Brain pericyte (primary cell): ENCODE results near the gene CRIM1.

Experiments used
- DNase-seq: peaks from one replicate; pipeline ENCODE4 v3.0.0-alpha.2; 2012; ENCODE audit warnings: low read depth, low spot score

The CRIM1 gene

DNA sequence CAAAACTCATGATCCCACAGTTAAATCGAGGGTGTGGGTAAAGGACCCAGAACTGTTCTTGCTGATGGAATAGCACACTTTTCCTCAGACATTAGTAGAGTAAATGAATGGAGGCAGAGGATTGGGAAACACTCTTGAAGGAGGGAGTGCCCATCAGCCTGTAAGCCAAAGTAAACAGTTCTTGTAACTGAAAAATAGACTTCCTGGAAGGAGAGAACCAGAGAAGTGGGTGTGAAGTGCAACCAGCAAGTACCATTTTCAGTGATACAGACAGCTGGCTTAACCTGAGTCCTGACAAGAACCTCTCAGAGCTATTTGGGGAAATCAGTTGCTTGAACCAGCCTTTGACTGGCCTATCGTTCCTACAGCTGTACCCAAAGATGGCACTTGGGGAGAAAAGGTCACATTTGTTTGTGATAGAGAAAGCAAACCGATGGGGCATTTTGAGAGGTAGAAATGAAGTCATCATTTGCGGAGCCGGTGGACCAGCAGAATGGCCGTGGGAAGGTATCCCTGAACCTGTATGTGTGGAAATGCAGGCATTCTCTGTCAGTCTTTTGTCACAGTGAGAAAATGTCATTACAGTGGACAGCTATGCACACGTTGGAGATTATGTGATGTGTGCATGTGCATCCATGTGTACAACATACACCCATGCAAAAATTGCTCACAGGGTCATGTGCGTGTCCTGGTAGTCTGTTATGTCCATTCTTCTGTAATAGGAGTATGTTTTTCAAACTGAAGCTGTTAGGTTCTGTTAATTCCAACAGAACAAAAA, 17.8 kb downstream of the CRIM1 start:
- no peak for DNase-seq

DNA sequence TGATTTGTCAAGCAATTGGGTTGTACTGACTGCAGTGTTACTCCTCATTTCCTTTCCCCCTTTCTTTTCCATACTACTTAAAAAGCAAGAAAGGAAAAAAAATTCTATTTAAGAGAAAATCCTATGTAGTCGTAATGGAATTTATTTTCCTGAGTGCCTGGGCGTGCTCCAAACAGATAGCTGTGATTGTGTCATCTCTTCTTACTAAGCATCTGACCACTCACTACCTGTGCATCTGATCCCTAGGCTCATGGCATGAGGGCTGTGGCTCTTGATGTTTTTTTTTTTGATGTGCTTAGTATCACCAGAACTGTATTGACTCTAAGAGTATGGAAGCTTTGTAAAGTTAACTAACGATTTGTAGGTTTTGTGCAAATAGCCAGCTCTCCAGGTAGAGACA, 19.0 kb downstream of the CRIM1 start:
- no peak for DNase-seq

DNA sequence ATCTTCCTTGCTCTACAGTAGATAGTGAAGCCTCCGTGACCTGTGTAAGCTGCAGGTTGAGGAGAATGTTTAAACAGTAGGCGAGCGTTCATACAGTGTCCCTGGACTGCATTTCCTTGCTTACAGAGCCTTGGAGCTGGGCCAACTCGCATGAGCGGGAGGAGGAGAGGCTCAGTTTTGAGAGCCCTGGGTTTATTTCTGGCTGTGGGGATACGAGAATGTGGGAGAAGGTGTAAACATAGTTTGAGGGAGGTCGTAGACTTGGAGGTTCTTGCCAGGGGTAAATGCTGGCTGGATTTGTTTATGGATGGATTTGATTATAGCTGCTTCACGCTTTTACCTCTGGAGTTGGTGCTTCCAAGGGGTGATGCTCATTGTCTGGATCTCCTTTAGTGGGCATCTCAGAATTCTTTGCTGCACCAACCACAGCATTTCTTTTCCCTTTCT, 20.8 kb downstream of the CRIM1 start:
- DNase-seq = no peak

DNA sequence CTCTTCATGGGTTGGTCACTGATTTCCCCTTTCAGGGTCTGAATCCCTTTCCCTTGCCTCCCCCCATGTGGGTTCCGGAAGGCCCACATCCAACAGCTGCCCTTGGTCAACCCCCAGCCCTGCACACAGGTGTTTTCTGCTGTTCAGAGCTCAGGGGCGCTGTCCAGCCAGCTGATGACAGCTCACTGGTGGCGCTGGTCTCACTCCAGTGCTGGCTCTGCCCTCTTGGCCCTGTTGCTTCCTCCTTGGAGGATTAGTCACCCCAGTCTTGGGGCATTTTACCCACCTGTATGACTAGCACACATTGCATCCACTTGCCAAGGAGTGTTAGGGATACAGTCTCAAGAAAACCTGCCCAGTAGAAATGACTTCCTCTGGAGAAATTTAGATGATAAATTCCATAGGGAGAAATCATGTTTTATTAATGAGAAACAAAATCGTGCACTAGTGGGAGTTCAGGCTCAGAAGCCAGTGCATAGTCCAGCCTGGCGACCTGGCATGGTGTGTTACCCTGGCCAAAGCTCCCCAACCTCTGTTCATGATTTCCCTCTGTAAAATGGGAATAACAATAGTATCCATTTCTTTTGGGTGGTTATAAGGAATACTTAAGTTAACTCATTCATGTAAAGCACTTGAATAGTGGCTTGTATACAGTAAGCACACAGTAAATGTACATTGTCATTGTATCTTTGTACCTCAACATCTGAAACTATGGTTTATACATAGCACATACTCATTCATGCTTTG, 21.6 kb downstream of the CRIM1 start:
- no peak for DNase-seq

DNA sequence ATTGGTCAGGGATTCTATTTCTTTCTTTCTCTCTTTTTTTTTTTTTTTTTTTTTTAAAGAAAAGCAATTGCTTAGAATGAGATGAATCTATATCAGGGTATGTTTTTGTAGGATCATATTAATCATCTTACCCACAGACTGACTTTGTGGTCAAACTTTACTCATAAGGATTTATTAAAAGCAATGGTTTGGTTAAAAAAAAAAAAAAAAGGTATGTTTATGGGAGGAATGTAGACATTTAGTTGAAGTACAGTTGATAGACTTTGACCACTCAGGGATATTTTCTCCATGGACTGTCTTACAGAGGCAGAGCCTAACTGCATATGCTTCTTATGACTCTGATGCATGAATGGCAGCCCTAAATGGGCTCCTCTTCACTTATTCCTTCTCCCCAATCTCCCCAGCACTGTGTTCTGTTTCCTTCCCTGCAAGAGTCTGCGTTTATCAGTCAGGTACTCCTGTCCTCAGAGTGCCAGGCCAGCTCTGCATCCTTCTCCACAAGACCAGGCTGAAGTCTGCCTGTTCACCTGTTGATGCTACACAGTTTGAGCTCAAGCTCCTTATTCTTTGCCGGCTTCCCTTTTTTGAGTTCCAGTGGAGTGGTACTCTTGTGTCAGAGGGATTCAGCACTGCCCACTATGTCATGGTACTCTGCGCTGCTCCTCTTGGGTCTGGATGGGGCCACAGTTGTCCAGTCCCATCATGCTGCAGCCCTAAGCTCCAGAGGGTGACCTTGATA, 24.3 kb downstream of the CRIM1 start:
- DNase-seq = no peak

DNA sequence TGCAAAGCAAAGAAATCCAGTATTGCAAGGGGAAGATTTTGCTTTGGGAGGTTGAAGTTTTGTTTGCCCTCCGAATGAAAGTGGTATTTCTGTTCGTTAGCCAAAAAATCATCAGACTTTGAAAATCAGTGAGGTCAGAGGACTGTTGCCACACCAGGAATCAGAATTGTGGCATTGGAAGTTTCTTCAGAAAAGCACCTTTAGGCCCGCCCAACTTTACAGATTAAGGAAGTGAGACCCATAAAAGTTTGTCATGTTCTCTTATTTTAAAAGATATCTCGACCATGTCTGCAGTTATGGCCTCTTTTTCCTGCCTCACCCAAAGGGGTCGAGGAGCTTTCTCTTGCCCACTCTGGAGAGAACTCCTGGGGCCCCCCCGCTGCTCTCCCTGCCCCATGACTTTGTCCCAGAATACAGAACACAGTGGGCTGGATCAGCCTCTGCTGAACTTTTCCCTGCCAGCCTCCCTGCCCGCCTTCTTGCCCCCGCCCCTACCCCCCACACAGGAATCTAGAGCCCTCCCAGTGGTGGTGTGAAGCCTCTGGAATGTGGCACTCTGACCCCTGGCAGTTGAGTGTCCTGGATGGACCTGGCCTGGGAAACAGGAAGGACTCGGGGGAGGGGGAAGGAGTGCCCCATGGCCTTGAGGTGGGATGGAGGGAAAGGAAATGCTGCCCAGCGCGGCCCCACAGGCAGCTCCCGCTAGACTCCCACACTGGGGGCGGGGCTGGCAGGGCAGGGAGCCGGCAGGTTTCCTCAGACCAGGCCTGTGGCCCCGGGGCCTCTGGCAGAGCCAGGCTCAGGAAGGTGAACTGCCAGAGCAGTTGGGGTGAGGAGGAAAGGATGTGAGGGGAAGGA, 25.3 kb downstream of the CRIM1 start:
- DNase-seq = no peak

DNA sequence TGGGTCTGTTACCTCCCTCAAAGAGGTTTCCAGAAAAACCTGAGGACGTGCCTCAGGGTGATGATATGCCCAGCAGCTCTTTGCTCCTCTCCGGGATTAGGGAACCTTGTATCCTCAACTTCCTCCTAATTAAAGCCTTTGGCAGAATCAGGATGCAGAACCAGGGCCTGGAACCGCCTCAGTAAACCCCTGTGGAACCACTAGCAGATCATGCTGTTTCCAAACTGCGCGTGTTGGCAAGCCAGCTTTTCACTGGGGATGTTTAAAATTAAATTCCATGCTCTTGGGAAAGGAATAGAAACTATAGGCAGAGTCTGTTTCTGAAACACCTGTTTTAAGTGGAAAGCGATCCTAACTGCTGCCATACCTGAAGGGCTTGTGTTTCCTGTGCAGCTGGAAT, 26.4 kb downstream of the CRIM1 start:
- no peak for DNase-seq

DNA sequence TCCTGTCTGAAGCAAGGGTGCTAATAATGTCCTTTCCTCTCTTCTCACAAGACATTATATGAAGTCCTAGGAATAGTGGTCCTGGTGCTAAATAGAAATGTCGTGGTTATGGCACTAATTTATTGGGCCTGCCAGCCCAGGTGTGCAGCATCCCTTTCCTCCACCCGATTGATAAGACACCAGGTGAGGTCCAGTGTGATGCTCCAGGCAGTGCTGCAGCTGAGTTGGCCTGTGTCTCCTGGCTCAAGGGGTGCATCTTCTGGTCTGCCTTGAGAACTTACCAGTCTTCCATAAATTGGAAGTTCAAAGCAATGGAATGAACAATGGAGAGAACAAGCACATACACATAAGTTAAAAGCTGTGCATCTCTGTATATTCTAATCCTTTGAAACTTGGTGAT, 26.9 kb downstream of the CRIM1 start:
- DNase-seq = no peak

DNA sequence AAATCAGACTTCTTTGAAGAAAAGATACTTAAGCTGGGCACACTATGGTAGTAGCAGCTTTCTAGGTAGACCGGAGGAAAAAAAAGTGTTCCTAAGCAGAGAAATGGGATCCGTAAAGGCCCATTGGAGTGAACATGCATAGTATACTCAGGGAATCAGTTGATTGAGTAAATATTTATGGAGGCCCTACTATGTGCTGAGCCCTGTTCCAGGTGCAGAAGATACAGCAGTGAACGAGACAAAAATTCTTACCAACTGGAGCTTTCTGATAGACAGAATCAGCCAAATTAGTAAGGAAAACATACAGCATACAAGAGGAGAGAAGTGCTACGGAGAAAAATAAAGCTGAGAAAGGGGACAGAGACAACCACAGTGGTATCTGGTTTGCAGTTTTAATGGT, 28.1 kb downstream of the CRIM1 start:
- no peak for DNase-seq

DNA sequence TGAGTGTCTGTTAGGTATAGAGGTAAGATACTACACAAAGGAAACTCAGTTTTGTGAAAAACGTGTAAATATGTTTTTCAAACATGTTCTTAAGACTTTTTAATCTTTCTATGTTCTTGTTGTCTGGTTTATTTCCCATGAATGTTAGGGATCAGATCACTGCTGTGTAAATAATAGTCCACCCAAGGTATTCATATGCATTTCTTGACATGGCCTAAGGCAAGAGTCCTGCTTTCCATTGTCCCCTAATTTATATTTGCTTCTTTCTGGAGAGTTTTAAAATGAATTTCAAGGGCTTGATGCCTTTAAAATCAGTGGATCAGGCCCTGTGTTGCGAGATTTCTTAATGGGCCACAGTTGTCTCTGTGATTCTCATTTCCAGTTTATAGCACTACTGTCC, 28.9 kb downstream of the CRIM1 start:
- no peak for DNase-seq

DNA sequence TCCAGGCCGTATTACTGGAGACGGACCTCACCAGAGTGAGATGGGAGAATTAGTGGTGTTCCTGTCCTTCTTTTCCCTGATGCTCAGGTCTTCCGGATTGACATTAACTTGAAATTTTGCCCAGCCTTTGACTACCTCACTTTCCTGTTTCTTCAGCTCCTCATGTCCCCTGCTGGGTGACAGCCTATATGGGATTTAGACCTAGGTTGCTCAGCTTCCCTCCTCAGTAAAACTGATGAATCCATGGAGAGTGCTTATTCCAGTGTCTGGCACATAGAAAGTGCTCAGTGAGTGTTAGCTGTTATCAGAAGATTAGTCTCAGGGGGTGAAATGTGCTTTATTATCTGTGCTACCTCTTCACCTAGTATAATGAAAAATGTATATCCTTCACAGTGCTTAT, 30.0 kb downstream of the CRIM1 start:
- no peak for DNase-seq

DNA sequence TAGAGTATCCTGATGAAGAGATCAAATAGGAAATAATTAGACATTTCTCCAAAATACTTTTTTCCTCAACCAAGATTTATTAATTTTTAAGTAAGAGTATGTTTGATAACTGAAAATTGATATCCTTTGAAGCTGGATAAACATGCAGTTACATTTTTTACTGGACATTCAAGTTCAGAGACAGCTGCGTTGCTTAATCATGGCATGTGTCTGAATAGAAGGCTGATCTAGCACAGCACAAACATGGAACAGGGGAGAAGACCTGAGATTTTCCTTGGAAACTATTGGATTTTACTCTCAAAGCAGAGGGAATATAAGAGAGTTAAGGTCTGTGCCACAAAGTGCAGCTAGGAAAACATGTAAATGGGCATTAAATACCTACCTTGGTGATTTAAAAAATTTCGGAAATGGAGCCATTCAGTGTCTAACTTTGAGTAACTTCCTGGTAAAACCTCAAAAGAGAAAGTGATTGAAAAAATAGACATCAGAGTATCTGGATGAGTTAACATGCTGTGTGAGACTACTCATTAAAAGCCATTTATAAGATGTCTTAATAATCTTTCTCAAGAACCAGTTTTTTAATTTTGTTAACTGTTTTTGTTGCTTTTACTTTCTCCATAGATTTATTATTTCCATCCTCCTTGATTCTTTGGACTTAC, 31.8 kb downstream of the CRIM1 start:
- no peak for DNase-seq

DNA sequence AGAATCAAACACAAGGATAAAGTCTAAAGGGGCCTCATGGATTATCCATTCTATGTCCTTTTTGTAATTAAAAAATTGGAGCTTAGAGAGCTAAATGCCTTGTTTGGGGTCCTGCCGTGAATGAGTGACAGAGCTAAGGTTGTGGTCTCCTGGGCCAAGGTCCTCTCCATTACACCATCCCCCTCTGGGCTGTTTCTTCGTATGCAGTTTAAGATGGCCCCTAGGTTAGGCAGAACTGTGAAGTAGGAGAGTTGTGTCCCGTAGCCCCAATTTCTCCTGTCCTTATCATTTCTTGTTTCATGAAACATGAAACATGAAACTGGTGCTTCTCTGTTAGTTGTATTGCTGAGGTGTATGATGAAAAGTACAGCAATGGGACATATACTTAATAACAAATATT, 32.9 kb downstream of the CRIM1 start:
- no peak for DNase-seq

DNA sequence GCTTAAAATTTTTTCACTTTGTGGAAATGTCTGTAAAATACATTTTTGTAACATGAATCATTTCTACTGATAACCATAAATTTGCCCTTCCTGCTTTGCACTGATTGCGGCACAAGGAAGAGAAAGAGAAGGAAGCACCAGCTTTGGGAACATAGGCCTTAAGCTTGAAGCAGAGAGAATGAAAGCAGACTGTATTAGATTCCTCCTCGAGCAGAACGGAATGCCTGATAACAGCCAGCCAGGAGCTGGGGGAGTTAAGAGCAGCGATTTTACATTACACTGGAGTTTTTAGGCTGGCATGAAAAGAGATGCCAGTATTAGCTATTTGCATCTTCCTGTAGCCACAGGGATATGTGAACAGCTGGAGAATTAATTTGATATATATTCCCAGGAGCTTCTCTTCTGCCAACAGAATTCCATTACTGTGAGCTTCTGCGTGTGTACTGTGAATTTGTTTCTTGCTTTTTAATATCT, 33.5 kb downstream of the CRIM1 start:
- no peak for DNase-seq

DNA sequence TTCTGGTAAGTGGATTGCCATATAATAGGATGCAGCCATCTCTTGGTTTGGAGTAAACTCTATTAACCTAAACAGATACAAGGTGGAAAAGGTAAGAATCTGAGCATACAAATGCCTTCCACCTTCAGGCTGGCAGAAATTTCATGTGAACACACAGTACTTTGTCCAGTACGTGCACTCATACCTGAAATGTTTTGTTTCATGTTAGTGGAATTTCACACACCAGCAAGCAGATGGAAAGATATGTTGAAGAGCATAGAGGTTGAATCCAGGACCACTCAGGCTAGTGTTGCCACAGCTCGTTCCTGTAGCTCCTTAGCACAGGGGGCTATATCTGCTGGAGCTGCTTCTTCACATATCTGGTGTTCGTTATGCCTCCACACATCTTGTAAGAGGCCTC, 34.0 kb downstream of the CRIM1 start:
- no peak for DNase-seq

DNA sequence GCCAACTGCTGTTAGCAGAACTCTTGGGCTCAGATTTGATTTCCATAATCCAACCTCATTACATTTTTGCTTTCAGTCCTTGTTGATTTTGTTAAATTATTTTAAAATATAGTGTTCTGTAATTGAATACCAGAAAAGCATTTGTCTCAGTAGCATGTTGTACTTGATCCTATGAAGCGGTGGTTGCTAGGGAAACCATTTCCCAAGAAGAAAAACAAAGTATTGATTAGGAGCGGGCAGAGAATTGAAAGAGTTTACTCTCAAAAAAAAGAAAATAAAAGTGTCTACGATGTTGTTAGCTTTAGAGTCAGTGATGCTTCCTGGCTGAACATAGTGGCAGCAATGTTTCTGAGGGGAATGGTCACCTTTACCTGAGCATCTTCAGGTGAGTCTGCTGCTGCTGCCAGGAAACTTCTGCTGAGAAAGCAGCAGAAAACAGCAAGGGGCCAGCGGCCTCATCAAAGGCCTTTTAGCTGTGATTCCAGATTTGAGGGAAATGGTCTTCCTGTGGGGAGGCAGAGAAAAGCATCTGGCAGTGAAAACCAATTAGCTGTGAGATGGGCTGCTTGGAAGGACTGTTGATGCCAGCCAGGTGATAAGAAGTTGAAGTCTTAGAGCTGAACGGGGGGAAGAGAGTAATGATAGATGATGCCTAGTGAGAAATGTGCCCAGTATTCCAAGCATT, 37.1 kb downstream of the CRIM1 start:
- DNase-seq = no peak

DNA sequence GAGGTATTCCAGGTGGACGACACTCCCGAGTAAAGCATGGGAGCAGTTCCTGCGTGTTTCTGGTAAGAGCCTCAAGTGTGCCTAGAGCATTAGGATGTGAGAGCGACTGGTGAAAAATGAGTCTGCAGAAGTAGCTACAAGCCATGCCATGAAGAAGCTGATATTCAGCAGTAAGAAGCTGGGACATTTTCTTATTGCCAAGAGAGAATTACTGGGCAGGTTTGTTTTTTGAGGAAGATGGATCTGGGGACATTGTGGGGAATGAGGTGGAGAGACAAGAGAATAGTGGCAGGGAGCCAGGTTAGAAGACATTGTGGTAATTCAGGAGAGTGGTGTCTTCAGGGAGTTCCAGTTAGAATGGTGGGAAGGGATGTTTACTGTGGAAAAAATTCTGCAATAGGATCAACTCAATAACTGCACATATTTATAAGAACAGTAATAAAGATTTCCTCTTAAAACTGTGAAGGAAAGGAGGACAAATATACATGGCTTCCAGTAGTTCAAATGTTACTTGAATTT, 38.2 kb downstream of the CRIM1 start:
- DNase-seq = no peak

DNA sequence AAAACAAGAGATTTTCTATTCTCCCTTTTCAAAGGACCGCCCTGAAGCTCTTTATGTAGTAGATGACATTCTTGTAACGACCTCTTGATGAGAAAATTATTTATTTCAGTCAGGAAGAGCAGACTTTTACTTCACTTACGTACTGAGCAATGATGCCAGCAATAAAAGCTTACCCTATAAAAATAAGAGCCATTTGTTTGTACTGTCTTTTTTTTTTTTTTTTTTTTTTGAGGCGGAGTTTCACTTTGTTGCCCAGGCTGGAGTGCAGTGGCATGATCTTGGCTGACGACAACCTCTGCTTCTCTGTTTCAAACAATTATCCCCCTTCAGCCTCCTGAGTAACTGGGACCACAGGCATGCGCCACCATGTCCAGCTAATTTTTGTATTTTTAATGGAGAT, 39.2 kb downstream of the CRIM1 start:
- DNase-seq = no peak

DNA sequence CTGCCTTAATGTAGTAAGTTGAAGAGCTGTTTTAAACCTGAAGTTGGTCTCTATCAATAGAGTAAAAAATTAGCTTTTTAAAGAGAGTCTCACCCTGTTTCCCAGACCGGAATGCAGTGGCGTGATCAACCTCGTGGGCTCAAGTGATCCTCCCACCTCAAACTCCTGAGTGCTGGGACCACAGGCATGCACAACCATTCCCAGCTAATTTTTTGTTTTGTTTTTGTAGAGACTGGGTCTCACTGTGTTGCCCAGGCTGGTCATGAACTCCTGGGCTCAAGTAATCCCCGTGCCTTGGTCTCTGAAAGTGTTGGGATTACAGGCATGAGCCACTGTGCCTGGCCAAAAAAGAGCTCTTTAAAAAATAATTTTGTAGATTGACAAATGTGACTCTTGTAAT, 40.3 kb downstream of the CRIM1 start:
- no peak for DNase-seq

DNA sequence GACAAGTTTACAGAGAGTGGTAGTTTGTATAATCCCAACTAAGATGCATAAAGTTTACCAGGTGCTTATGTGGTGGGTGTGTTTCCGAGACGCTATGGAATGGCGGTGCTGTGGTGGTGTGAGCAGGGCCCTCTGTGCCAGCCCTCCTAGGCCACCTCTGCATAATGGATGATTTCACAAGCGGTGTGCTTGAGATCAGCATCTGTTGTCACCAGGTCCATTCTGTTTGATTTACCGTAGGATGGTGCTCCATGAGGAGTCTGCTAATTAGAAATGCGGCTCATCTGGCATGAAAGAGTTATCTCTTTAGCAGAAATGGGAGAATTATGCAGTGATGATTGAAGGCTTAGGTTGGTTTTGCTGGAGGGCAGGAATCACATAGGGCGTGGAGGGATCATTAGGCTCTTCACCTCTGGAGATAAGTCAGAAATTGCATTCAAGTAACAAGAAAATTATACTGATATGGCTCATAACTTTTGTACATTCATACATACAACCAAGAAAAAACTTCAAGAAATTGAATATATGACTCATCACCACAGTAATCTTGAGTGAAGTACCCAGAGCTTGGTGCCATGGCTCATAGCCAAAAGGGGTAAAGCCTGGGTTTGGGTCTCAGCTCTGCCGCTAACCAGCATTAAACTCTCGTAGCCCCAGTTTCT, 41.4 kb downstream of the CRIM1 start:
- DNase-seq = no peak
